Non-pigmented ciliary epithelial cell (primary cell): ENCODE measurements around the gene VPS8.

Experiments used
- DNase-seq: peaks from one replicate; pipeline ENCODE4 v3.0.0-alpha.2; 2010; ENCODE audit warnings: low read depth

Gene VPS8

GRCh38 chr3:185090811-185091210 lies 278.8 kb downstream of the VPS8 start:
- no peak for DNase-seq

- DNase-seq = no peak
Observed at GRCh38 chr3:185093116-185093515, 281.1 kb downstream of the VPS8 start.

GRCh38 chr3:185094697-185095096 lies 282.7 kb downstream of the VPS8 start:
- no peak for DNase-seq
